Mammary epithelial cell (primary cell): Measurements from ENCODE around the gene PACSIN3.

ENCODE experiments used
- EZH2 ChIP-seq: IDR thresholded peaks from 2 replicates; pipeline ENCODE4 v1.6.1; 2012; ENCODE audit warnings: low read length, inconsistent platforms, borderline replicate concordance
- TF ChIP-seq, protein P1 (sequence below), 2 donors: IDR thresholded peaks in 1 of 2; conservative IDR thresholded peaks in 1 of 2; 2 replicates each; pipeline ENCODE4 v1.5.1; 2011 to 2012; ENCODE audit warnings: inconsistent platforms in 2 of 2, low read length in 2 of 2, mild to moderate bottlenecking in 2 of 2, control low read depth in 1 of 2, low read depth in 1 of 2; ENCODE audit not compliant: insufficient read depth in 1 of 2; ENCODE audit errors: extremely low read depth in 1 of 2

DNA sequence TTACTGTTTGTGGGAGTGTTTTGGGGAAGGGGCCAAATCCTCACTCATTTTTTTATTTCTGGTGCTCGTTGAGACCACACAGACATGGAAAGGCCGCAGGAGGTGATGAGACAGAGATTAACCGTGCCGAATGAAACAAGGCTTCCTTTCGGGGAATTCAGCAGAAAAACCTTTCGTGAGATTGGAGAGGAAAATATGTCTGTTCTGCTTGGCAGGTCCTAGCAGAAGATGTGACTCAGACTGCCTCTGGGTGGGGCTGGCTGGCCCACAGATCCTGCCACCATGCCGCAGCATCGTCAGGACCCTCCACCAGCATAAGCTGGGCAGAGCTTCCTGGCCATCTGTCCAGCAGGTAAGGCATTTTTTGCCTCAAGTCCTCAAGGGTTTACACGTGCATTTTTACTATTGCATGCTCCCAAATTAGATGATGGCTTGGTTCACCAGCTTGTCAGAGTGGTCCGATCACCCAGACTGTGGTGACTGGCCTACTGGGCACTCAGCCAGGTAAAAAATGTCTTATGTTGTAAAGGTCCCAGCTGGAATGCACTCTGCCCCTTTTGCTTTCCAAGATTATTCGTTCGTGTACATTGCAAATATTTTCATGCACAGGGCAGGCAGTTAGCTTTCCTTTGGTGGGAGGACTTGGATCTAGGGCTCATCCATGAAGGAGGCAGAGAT is 30.0 kb upstream of the PACSIN3 start:
- TF ChIP-seq, protein P1, sequence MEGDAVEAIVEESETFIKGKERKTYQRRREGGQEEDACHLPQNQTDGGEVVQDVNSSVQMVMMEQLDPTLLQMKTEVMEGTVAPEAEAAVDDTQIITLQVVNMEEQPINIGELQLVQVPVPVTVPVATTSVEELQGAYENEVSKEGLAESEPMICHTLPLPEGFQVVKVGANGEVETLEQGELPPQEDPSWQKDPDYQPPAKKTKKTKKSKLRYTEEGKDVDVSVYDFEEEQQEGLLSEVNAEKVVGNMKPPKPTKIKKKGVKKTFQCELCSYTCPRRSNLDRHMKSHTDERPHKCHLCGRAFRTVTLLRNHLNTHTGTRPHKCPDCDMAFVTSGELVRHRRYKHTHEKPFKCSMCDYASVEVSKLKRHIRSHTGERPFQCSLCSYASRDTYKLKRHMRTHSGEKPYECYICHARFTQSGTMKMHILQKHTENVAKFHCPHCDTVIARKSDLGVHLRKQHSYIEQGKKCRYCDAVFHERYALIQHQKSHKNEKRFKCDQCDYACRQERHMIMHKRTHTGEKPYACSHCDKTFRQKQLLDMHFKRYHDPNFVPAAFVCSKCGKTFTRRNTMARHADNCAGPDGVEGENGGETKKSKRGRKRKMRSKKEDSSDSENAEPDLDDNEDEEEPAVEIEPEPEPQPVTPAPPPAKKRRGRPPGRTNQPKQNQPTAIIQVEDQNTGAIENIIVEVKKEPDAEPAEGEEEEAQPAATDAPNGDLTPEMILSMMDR (conservative IDR thresholded peaks at IDR 0.05 in 1 of 2, IDR thresholded peaks at IDR 0.05 in 1 of 2; ENCODE audit: extremely low read depth in 1 of 2, insufficient read depth in 1 of 2, low read depth in 1 of 2, low read length in 2 of 2): no peak
- no peak for TF ChIP-seq EZH2
